ENCODE data around the gene GPRC5D.
A peak's percentile ranks its signal among the peaks of the same experiment; 100 is the strongest.

GPRC5D gene

GRCh38 chr12:12982331-12982730, 30.4 kb upstream of the GPRC5D start:
- H3K27ac ChIP-seq, result no peak overlapping the region
- no peak for TF ChIP-seq CTCF (IDR thresholded peaks at IDR 0.05)
- TF ChIP-seq ZFX (IDR thresholded peaks at IDR 0.05; ENCODE audit: borderline replicate concordance), result no peak

GRCh38 chr12:12979731-12980259, 27.8 kb upstream of the GPRC5D start:
- TF ChIP-seq CTCF (IDR thresholded peaks at IDR 0.05), result no peak
- TF ChIP-seq ZFX (IDR thresholded peaks at IDR 0.05; ENCODE audit: borderline replicate concordance), result no peak
- H3K27ac ChIP-seq, result no peak overlapping the region

GRCh38 chr12:12979126-12979525, 27.2 kb upstream of the GPRC5D start:
- H3K27ac ChIP-seq, result no peak overlapping the region
- TF ChIP-seq ZFX (IDR thresholded peaks at IDR 0.05; ENCODE audit: borderline replicate concordance) (no peak), CTCF (IDR thresholded peaks at IDR 0.05) (no peak)

GRCh38 chr12:12977231-12977630, 25.3 kb upstream of the GPRC5D start:
- no peak for TF ChIP-seq ZFX (IDR thresholded peaks at IDR 0.05; ENCODE audit: borderline replicate concordance)
- H3K27ac ChIP-seq, result no peak overlapping the region

DNA sequence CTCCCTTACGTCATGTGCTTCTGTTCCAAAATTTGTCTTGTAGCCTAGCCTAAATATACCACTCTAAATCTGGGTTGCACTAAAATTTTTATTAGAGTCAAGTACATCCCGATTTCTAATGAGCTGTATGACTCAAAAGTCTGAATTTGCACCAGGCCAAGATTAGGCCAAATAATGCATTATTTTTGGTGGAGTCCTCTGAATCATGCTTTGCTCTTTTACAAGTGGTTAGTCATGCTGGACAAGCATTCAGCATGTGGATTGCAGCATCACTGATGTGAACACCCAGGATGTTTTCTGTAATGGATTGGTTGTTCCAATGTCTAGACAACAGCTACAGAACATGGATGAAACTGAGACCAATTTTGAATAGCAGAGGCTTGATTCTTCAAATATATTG, 24.4 kb upstream of the GPRC5D start:
- no peak overlapping the region for H3K27ac ChIP-seq
- TF ChIP-seq CTCF (IDR thresholded peaks at IDR 0.05) (no peak), ZFX (IDR thresholded peaks at IDR 0.05; ENCODE audit: borderline replicate concordance) (no peak)

DNA sequence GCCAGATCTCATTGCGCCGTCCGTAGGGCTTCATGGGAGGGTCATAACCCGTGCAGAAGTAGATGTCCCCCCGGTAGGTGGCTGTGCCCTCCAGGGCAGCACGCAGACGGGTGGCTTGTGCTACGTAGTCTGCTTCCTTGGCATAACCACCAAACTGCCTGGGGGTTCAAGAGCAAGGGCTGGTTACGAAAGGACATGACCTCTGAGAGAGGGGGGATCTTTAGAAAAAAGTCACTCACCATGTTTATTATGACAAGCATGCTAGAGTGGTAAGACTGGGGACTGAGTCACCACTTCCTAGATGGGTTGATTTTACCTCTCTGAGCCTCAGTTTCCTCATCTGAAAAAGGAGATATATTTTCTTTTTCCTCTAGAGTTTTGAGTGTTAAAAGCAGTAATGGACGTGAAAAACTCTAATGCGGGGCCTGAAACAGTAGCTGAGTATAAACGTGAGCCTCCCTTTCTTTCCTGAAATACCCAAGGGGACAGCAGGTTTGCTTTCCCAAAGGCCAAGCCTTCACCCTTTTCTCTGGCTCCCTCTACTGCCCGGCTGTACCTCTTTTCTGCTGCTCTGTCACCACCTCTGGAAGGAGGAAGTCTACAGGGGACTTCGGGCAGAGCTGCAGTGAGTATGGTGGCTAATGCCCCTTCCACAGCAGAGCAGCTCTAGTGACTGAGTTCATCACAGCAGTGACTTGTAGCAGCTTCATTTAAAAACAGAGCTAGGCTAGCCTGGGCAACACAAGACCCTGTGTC, 23.5 kb upstream of the GPRC5D start:
- TF ChIP-seq CTCF (IDR thresholded peaks at IDR 0.05), result peak; percentile 47
- no peak for TF ChIP-seq ZFX (IDR thresholded peaks at IDR 0.05; ENCODE audit: borderline replicate concordance)
- no peak overlapping the region for H3K27ac ChIP-seq

GRCh38 chr12:12974211-12974610, 22.2 kb upstream of the GPRC5D start:
- TF ChIP-seq ZFX (IDR thresholded peaks at IDR 0.05; ENCODE audit: borderline replicate concordance) (no peak), CTCF (IDR thresholded peaks at IDR 0.05) (no peak)
- H3K27ac ChIP-seq, result no peak overlapping the region
